NK-92 (cell line): Measurements from ENCODE around the gene PPP2R5C.
"Not testable (repeated sequence)": the region's sequence is repeated elsewhere in the genome, so short reads cannot be mapped to it uniquely, and the experiment has no call there.

ENCODE experiments used
- DNase-seq: peaks from one replicate; lab custom pipeline; 2025; ENCODE audit not compliant: unreplicated experiment; lab: John Stamatoyannopoulos, UW

PPP2R5C gene

DNA sequence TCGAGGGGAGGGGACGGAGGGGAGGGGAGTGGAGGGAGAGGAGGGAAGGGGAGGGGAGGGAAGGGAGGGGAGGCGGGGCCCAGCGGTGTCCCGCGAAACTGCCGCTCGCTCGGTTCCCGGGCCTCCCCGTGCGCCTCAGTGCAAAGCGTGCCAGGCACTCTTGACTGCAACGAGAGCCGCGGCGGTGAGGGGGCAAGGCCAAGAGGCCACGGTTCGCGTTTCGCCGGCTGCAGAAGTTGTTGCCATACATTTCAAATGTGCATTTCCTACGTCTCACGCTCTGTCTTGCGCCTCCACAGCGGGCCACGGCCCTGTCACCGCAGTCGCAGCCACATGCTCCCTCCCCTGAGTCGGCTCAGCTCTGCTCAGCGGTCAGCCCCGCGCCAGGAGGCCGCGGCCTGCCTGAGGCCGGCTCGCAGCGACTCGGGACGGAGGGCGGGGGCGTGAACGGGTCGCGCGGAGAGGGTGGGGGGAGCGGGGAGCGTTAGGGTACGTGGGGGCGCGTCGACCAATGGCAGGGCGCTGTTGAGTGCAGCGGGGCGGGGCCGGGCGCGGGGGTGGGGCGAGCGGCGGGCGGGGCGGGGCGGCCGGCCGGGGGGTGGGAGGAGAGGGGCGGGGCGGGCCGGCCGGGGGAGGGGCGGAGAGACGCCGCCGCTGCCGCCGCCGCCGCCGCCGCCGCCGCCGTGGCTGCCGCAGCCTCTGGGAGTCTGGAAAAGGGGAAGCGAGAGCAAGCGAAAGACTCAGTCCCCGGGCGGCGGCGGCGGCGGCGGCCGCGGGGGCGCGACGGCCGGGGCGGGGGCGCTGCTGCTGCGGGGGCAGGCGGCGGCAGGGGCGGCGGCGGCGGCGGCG, at the start of gene PPP2R5C:
TSS of gene PPP2R5C (plus strand) at position 678 of the 849 bp plus-strand sequence. CDS start 185 bp downstream, outside the sequence.
- DNase-seq: peak; percentile 20

DNA sequence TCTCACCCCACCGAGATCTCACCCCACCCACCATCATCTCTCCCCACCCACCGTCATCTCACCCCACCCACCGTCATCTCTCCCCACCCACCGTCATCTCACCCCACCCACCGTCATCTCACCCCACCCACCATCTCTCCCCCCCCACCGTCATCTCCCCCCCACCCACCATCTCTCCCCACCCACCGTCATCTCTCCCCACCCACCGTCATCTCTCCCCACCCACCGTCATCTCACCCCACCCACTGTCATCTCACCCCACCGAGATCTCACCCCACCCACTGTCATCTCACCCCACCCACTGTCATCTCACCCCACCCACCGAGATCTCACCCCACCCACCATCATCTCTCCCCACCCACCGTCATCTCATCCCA, 49.7 kb upstream of the PPP2R5C start:
- DNase-seq: not testable (repeated sequence)

DNA sequence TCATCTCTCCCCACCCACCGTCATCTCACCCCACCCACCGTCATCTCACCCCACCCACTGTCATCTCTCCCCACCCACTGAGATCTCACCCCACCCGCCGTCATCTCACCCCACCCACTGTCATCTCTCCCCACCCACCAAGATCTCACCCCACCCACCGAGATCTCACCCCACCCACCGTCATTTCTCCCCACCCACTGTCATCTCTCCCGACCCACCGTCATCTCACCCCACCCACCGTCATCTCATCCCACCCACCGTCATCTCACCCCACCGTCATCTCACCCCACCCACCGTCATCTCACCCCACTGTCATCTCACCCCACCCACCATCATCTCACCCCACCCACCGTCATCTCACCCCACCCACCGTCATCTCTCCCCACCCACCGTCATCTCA, 49.2 kb upstream of the PPP2R5C start:
- DNase-seq: not testable (repeated sequence)

DNA sequence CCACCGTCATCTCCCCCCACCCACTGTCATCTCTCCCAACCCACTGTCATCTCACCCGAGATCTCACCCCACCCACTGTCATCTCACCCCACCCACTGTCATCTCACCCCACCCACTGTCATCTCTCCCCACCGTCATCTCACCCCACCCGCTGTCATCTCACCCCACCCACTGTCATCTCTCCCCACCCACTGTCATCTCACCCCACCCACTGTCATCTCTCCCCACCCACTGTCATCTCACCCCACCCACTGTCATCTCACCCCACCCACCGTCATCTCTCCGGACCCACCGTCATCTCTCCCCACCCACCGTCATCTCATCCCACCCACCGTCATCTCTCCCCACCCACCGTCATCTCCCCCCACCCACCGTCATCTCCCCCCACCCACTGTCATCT, 48.4 kb upstream of the PPP2R5C start:
- not testable (repeated sequence) for DNase-seq

DNA sequence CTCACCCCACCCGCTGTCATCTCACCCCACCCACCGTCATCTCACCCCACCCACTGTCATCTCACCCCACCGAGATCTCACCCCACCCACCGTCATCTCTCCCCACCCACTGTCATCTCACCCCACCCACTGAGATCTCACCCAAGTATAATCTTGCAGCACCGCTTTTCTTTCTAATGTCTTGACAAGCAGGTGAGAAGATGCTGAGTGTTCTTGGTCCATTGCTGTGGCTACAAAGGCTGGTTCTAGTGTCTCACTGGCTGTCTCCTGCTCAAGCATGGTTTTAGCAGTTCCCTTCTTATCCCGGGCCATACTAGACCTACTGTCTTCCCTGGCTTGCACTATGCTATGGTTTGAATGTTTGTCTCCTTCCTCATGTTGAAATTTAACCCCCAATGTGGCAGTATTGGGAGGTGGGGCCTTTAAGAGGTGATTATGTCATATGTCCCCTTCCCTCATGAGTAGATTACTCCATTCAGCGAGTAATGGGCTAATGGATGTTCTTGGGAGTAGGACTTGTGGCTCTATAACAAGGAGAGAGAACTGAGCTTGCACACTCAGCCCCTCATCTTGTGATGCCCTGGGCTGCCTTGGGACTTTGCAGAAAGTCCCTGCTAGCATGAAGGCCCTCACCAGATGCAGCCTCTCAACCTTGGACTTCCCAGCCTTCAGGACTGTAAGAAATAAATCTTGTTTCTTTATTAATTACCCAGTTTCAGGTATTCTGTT, 47.7 kb upstream of the PPP2R5C start:
- DNase-seq: no peak

DNA sequence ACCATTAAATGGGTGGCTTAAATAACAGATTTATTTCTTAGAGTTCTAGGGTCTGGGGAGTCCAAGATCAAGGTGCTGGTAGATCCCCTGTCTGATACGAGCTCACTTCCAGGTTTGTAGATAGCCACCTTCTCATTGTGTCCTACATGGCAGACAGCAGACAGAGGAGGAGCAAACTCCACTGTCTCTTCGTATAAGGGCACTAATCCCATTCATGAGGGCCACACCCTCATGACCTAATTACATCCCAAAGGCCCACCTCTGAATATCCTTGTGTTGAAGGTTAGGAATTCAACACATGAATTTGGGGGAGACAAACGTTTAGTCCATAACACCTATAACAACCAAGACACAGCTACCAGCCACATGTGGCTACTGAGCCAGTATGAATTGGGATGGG, 47.1 kb upstream of the PPP2R5C start:
- no peak for DNase-seq

DNA sequence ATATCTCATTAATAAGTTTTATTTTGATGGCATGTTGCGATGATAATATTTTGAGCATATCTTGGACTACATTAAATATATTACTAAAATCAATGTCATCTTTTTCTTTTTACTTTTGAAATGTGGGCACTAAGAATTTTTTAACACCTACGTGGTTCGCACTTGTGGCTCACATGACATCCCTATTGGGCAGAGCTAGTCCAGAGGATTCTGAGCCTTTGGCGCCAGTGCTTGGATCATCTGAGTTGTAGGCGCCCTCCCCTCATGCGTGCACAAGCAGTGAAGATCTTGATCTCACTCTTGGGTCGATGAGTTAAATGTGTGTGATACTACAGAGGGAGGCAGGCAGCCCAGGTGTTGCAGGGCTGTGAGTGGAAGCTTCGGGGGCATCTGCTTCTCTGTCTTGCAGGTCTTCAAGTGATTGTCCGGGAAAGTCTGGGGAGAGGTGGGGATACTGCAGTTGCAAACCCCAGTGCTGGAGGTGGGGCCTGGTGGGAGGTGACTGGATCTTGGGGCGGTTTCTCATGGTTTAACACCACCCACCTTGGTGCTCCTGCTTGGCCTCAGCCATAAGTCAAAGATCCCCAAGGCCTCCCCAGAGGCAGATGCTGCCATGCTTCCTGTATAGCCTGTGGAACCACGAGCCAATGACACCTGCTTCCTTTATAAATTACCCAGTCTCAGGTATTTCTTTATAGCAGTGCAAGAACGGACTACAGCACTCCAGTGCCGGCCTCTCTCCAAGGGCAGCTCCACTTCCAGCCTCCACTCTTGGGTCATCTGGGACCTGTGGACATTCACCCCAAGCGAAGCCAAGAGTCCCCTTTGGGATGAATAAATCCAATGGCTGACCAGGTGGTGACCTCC, 46.1 kb upstream of the PPP2R5C start:
- no peak for DNase-seq

DNA sequence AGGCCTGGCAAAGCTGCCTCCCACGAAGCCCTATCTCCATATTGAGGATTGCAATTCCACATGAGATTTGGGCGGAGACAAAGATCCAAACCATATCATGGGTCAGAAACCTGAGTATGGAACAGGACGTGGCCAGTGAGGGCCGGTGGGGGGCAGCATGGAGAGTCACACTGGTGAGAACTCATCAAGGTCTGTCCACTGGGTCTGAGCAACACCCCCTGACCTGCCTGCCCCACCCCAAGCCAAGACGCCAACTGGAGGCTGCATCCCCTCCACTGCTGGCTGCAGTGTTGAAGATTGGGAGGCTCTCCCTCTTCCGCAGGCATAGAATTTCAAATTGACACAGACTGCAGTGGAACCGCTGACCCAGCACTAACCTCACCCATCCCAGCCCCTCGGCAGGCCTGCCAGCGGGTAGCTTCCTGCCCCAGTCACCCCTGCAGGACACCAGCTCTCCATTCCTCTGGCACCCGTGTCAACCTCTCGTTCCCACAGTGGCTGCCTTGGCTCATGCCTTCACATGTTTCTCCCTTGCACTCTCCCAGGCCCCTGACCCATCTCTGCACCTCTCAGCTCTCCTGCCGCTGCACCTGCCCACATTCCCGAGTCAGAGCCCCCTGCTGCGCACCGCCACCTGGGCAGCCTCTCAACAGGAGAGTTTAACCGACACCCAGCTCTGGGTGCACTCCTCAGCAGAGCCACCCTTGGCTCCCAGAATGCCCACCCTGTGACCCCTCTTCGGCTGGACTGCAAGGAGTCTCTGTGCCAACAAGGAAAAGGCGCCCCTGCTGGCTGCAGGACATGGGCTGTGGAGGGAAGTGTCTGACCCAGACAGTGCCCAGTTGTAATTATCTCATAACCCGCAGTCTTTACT, 45.2 kb upstream of the PPP2R5C start:
- DNase-seq: no peak

DNA sequence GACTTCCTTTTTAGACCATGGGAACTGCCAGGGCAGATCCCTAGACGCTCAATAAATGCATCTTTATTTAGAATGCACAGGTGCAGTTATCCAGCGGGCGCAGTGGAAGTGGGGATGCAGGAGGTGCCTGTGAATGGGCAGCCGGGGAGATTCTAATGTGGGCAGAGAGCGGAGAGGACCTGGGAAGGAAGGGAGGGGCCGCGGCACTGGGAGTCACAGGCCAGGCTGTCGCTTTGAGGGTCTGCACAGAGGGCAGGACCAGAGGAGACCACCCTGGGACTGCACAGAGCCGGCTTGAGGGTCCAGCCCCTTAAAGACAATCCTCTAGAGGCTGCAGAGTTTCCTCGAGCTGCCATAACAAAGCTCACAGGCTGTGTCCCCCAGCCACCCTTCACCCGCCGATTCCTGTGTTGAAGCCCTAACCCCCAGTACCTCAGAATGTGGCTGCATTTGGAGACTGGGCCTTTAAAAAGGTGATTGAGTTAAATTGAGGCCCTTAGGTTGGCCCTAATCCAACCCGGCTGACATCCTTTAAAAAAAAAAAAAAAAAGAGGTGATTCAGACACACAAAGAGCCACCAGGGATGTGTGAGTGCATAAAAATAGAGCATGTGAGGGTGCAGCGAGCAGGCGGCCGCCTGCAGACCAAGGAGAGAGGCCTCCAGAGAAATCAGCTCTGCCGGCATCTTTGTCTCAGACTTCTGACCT, 44.4 kb upstream of the PPP2R5C start:
- DNase-seq: no peak

DNA sequence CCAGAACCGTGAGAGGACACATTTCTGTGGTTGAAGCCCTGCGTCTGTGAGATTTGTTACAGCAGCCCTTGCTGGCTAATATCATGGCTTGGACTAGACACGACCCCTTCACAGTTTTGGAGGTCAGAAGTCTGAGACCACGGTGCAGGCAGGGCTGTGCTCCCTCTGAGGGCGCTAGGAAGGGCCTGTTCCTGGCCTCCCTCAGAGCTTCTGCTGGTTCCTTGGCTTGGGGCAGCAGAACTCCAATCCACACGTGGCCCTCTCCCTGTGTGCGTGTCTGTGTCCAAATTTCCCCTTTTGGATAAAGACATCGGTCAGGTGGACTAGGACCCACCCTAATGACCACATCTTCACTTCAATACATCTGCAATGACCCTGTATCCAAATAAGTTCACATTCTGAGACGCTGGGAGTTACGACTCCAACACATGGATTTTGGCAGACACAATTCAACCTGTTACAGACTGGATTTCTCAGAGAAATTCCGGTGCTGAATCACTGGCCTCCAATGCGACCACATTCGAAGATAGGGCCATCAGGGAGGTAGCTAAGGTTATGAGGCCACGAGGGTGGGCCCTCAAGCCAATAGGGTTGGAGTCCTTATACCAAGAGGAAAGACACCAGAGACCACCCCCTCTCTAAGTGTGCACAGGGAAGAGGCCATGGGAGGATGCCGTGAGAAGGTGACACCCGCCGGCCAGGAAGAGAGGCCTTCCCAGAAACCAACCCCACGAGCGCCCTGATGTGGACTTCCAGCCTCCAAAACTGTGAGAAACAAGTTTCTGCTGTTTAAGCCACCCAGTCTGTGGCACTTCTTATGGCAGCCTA, 43.6 kb upstream of the PPP2R5C start:
- DNase-seq: no peak

DNA sequence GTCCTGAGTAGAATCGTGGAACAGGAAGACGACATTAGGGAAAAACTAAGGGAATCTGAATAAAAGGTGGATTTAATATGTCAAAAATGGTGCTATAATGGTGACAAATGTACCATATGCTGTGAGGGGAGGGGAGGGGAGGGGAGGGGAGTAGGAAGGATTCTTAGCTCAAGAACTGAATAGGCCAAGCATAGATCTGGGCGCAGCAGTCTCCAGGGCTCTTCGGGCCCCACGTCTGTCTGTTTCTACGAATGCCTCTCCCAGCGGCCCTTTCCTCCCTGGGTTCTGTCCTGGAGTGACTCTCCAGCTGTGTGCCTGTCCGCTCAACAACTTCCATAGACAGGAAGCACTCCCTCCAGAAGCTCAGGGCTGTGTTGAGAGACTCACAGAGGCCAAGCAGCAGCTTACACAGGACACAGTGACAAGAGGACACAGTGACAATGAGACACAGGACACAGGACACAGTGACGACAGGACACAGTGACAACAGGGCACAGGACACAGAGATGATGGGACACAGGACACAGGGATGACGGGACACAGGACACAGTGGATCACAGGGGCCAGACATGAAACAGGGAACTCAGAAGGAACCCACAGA, 42.4 kb upstream of the PPP2R5C start:
- no peak for DNase-seq

DNA sequence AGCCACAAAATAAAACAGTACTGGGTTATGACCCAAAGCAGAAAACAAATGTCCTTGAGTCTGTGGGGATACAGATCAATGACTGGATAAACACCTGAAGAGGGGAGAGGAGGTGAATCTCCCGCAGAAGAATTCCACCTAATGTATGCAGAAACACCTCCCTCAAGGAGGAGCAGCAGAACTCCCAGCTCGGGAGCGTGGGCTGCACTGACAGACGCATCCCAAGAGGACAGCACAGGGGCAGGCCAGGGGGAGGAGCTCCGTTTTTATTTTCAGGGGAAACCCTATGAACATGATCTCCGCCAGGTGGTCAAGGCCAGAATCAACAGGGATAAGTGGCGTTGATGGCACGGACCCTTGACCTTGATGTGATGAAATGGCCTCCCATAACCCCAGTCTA, 41.8 kb upstream of the PPP2R5C start:
- no peak for DNase-seq

DNA sequence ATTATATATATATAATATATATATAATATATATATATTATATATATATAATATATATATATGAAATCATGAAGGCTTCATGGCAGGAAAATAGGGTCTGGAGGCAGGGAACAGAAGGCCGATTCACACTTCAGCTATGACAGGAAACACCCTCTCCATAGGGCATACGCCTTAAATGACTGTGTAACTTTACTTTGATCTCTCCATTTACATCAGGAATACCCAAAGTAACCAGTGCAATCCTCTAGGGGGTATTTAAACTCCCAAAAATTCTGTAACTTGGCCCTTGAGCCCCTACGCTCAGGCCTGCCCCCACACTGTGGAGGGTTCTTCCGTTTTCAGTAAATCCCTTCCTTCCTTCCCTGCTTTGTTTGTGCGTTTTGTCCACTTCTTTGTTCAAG, 40.4 kb upstream of the PPP2R5C start:
- no peak for DNase-seq

DNA sequence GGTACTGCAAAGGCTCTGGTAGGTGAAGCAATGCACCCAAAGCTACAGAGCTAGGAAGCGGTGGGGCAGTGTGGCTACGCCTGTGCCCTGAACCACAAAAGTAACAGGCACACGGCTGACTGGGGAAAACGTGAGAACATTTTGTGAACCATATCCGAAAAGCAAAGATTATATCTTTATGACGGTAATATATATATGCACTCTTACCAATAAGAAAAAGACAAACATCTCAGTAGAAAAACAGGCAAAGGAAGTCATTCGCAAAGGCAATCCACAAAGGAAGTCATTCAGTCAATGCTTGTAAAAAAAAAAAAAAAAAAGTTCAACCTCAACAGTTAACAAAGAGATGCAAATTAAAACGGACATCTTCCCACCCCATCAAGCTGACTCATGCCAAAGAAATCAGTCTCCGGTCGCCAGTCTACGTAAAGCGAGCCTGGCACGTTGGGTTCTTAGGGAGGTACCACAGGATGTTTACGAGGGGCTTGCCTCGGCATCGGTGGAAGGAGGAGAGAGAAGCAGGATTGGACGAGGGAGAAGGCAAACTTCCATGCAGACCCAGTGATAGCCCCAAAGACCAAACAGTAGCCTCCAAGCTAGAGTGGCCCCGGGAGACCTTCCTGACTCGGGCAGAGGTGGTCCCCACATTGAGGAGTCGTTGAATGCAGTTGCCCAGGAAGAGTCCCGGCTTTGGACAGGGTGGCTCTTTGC, 39.4 kb upstream of the PPP2R5C start:
- DNase-seq: peak; percentile 21

DNA sequence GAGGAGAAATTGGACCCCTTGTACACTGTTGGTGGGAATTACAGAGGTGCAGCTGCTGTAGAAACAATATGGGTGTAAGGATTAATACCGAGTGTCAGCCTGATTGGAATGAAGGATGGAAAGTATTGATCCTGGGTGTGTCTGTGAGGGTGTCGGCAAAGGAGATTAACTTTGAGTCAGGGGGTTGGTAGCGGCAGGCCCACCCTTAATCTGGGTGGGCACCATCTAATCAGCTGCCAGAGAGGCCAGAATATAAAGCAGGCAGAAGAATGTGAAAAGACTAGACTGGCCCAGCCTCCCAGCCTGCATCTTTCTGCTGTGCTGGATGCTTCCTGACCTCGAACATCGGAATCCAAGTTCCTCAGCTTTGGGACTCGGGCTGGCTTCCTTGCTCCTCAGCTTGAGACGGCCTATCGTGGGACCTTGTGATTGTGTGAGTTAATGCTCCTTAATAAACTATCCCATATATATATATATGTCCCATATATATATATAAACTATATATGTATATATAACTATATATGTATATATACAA, 38.4 kb upstream of the PPP2R5C start:
- DNase-seq: no peak

DNA sequence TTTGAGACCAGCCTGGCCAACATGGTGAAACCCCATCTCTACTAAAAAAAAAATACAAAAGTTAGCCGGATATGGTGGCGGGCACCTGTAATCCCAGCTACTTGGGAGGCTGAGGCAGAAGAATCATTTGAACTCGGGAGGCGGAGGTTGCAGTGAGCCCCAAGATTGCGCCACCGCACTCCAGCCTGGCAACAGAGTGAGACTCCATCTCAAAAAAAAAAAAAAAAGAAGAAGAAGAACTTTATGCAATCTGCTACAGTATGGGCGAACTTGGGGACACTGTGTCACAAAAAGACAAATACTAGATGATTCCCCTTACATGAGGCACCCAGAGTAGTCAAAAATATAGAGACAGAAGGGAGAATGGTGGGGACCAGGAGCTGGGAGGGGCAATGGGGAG, 35.9 kb upstream of the PPP2R5C start:
- not testable (repeated sequence) for DNase-seq

DNA sequence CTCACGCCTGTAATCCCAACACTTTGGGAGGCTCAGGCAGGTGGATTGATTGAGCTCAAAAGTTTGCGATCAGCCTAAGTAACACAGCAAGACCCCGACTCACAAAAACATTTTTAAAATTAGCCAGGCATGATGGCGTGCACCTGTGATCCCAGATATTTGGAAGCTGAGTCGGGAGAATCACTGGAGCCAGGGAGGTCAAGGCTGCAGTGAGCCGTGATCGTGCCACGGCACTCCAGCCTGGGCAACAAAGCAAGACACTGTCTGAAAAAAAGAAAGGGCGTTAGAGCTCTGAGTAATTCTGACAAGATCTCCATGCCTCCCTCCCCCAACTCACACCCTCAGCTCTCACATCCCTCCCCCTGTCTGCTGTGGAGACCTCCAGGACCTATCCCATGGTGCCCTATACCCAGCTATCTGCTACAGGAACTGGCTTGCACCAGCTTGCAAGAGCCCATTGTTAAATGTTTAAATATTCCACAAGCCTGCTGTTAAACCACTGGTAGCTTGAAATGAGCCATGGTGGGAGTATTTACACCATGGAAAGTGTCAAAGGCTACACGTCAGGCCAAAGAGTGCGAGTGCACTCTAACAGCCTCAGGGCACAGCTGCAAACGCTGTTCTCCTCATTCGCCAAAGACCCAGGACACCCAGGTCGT, 35.1 kb upstream of the PPP2R5C start:
- DNase-seq: no peak
